OCI-LY1 (cell line): ENCODE results near the gene PDE11A.

Source experiments
- H2AFZ ChIP-seq: fragments of 200-600 bp; sonication (generic), shearing (Covaris generic); 2 replicates; pipeline ENCODE4 v1.6.0; 2014; ENCODE audit warnings: antibody characterized with exemption, mild to moderate bottlenecking, low read length
- H3F3A ChIP-seq: fragments of 200-600 bp; sonication (generic), shearing (Covaris generic); 2 replicates; pipeline ENCODE4 v1.6.0; 2014; ENCODE audit warnings: mild to moderate bottlenecking, antibody characterized with exemption, low read length, moderate library complexity; ENCODE audit not compliant: insufficient read depth
- H3K27ac ChIP-seq: fragments of 200-600 bp; sonication (generic); 2 replicates; pipeline ENCODE4 v1.5.1; 2014; ENCODE audit warnings: low read length, mixed run types, mild to moderate bottlenecking, low read depth; ENCODE audit not compliant: poor library complexity, severe bottlenecking
- H3K27me3 ChIP-seq: fragments of 200-600 bp; sonication (generic); 2 replicates; pipeline ENCODE4 v1.6.0; 2014; ENCODE audit warnings: antibody characterized with exemption, mild to moderate bottlenecking, low read length, moderate library complexity; ENCODE audit not compliant: insufficient read depth
- H3K36me3 ChIP-seq: fragments of 200-600 bp; sonication (generic); 2 replicates; pipeline ENCODE4 v1.6.1; 2014; ENCODE audit warnings: mild to moderate bottlenecking, antibody characterized with exemption, low read length, moderate library complexity, mixed read lengths; ENCODE audit not compliant: insufficient read depth
- H3K4me1 ChIP-seq: fragments of 200-600 bp; sonication (generic); 2 replicates; pipeline ENCODE4 v1.5.1; 2014; ENCODE audit warnings: mild to moderate bottlenecking, low read length, moderate library complexity; ENCODE audit not compliant: insufficient read depth, severe bottlenecking
- H3K4me2 ChIP-seq: fragments of 200-600 bp; sonication (generic), shearing (Covaris generic); 2 replicates; pipeline ENCODE4 v1.6.1; 2014; ENCODE audit warnings: low read length
- H3K4me3 ChIP-seq: fragments of 200-600 bp; sonication (generic); 2 replicates; pipeline ENCODE4 v1.5.1; 2014; ENCODE audit warnings: low read length, low read depth, mild to moderate bottlenecking, mixed read lengths; ENCODE audit not compliant: poor library complexity, severe bottlenecking
- H3K79me2 ChIP-seq: fragments of 200-600 bp; shearing (Covaris generic); 2 replicates; pipeline ENCODE4 v1.6.1; 2016; ENCODE audit warnings: mixed run types, low read length, mixed read lengths; ENCODE audit not compliant: insufficient read depth
- H3K9ac ChIP-seq: fragments of 200-600 bp; sonication (generic), shearing (Covaris generic); 2 replicates; pipeline ENCODE4 v1.6.1; 2014; ENCODE audit warnings: mild to moderate bottlenecking, low read length, mixed read lengths
- H3K9me2 ChIP-seq: fragments of 200-600 bp; sonication (generic), shearing (Covaris generic); 2 replicates; pipeline ENCODE4 v1.6.1; 2014; ENCODE audit warnings: low read depth, mild to moderate bottlenecking, low read length, mixed read lengths
- H3K9me3 ChIP-seq: fragments of 200-600 bp; shearing (Covaris generic); 2 replicates; pipeline ENCODE4 v1.6.1; 2014; ENCODE audit warnings: low read length, mixed read lengths
- H4K20me1 ChIP-seq: fragments of 200-600 bp; sonication (generic), shearing (Covaris generic); 2 replicates; pipeline ENCODE4 v1.6.0; 2016; ENCODE audit warnings: mild to moderate bottlenecking, low read length; ENCODE audit not compliant: insufficient read depth
- CTCF ChIP-seq: fragments of 200-600 bp; sonication (generic), shearing (Covaris generic); IDR thresholded peaks from 2 replicates; pipeline ENCODE4 v1.5.1; 2017; ENCODE audit warnings: mild to moderate bottlenecking, antibody characterized with exemption, low read length, moderate library complexity, mixed read lengths
- EZH2 ChIP-seq: fragments of 200-600 bp; sonication (generic), shearing (Covaris generic); IDR thresholded peaks from 2 replicates; pipeline ENCODE4 v1.8.0; 2017; ENCODE audit warnings: borderline replicate concordance, mixed run types, mild to moderate bottlenecking, antibody characterized with exemption, low read length, moderate library complexity, mixed read lengths

Gene PDE11A

GRCh38 chr2:177748360-177748759 lies 324.2 kb downstream of the PDE11A start:
- Histone ChIP-seq H3K9me2 (no peaks in the 10 kb centered on the region), H3K27me3 (peaks cover 4% of the 10 kb centered on the region; the same call in 1 of the 2 replicates)
- TF ChIP-seq CTCF (no peak), EZH2 (no peak)

GRCh38 chr2:177747384-177747783 lies 325.2 kb downstream of the PDE11A start:
- no peak overlapping the region for H3K9ac ChIP-seq
- no peaks in the 10 kb centered on the region for H3K36me3 ChIP-seq
- no peaks in the 10 kb centered on the region for H3K9me3 ChIP-seq
- no peak overlapping the region for H3K4me2 ChIP-seq
- H3K4me3 ChIP-seq, result no peak overlapping the region
- H3K27ac ChIP-seq, result no peak overlapping the region
- no peaks in the 10 kb centered on the region for H3K9me2 ChIP-seq
- H2AFZ ChIP-seq, result no peak overlapping the region
- H3K79me2 ChIP-seq, result no peaks in the 10 kb centered on the region
- peaks cover 4% of the 10 kb centered on the region; the same call in 1 of the 2 replicates for H3K27me3 ChIP-seq
- TF ChIP-seq CTCF (no peak), EZH2 (no peak)
- H3K4me1 ChIP-seq, result no peaks in the 10 kb centered on the region
- no peaks in the 10 kb centered on the region for H3F3A ChIP-seq
- no peaks in the 10 kb centered on the region for H4K20me1 ChIP-seq

More at GRCh38 chr2:177748360-177748759, 324.2 kb downstream of the PDE11A start:
- no peak overlapping the region for H3K4me3 ChIP-seq
- no peak overlapping the region for H3K4me2 ChIP-seq
- no peaks in the 10 kb centered on the region for H3K79me2 ChIP-seq
- H3F3A ChIP-seq, result no peaks in the 10 kb centered on the region
- no peak overlapping the region for H2AFZ ChIP-seq
- no peaks in the 10 kb centered on the region for H4K20me1 ChIP-seq
- H3K36me3 ChIP-seq, result no peaks in the 10 kb centered on the region
- H3K4me1 ChIP-seq, result no peaks in the 10 kb centered on the region
- no peak overlapping the region for H3K27ac ChIP-seq
- H3K9ac ChIP-seq, result no peak overlapping the region
- no peaks in the 10 kb centered on the region for H3K9me3 ChIP-seq

- H3K4me2 ChIP-seq, result no peak overlapping the region
- H3K9ac ChIP-seq, result no peak overlapping the region
- H3F3A ChIP-seq, result no peaks in the 10 kb centered on the region
- no peaks in the 10 kb centered on the region for H3K79me2 ChIP-seq
- no peaks in the 10 kb centered on the region for H3K9me2 ChIP-seq
- no peaks in the 10 kb centered on the region for H3K9me3 ChIP-seq
- no peaks in the 10 kb centered on the region for H4K20me1 ChIP-seq
- H2AFZ ChIP-seq, result no peak overlapping the region
- TF ChIP-seq EZH2 (no peak), CTCF (no peak)
- no peak overlapping the region for H3K27ac ChIP-seq
- peaks cover 4% of the 10 kb centered on the region; the same call in 1 of the 2 replicates for H3K27me3 ChIP-seq
- H3K36me3 ChIP-seq, result no peaks in the 10 kb centered on the region
- no peak overlapping the region for H3K4me3 ChIP-seq
- no peaks in the 10 kb centered on the region for H3K4me1 ChIP-seq
These were observed 326.2 kb downstream of the PDE11A start for GRCh38 chr2:177746358-177746757.
